WTC11 (cell line): ENCODE data around the gene GJA8.

ENCODE experiments used
- CTCF ChIP-seq: fragments of 200-600 bp; IDR thresholded peaks from 2 replicates; pipeline ENCODE4 v1.8.0; 2022; ENCODE audit warnings: antibody characterized with exemption
- JAZF1 ChIP-seq: fragments of 250-450 bp; sonication (Bioruptor Pico); IDR thresholded peaks from 2 replicates; pipeline ENCODE4 v1.9.0; 2021; ENCODE audit warnings: moderate library complexity, mild to moderate bottlenecking, inconsistent platforms
- SP1 ChIP-seq: sonication (generic); formaldehyde crosslinking; conservative IDR thresholded peaks from 2 replicates; pipeline ENCODE4 v1.8.1; 2022; ENCODE audit warnings: missing genetic modification reagents
- STAT6 ChIP-seq: sonication (generic); formaldehyde crosslinking; conservative IDR thresholded peaks from 2 replicates; pipeline ENCODE4 v1.8.1; 2023; ENCODE audit warnings: mild to moderate bottlenecking, low read depth, missing genetic modification reagents, moderate library complexity
- ZSCAN18 ChIP-seq: fragments of 250-450 bp; sonication (Bioruptor Pico); IDR thresholded peaks from 2 replicates; pipeline ENCODE4 v2.1.2; 2022; ENCODE audit warnings: mild to moderate bottlenecking, moderate library complexity
- TF ChIP-seq, protein P1 (sequence below): sonication (generic); formaldehyde crosslinking; IDR thresholded peaks from 2 replicates; pipeline ENCODE4 v1.8.0; 2022; ENCODE audit warnings: mild to moderate bottlenecking, missing genetic modification reagents
- TF ChIP-seq, protein P2 (sequence below): sonication (generic); formaldehyde crosslinking; IDR thresholded peaks from 2 replicates; pipeline ENCODE4 v1.8.1; 2023; ENCODE audit warnings: mild to moderate bottlenecking, missing genetic modification reagents, borderline replicate concordance

- TF ChIP-seq CTCF (no peak), STAT6 (CRISPR knock-in tag) (no peak), JAZF1 (CRISPR knock-in tag) (no peak), SP1 (CRISPR knock-in tag) (no peak), ZSCAN18 (CRISPR knock-in tag) (no peak)
- TF ChIP-seq, protein P1, sequence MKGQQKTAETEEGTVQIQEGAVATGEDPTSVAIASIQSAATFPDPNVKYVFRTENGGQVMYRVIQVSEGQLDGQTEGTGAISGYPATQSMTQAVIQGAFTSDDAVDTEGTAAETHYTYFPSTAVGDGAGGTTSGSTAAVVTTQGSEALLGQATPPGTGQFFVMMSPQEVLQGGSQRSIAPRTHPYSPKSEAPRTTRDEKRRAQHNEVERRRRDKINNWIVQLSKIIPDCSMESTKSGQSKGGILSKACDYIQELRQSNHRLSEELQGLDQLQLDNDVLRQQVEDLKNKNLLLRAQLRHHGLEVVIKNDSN (CRISPR knock-in tag): no peak
- TF ChIP-seq, protein P2, sequence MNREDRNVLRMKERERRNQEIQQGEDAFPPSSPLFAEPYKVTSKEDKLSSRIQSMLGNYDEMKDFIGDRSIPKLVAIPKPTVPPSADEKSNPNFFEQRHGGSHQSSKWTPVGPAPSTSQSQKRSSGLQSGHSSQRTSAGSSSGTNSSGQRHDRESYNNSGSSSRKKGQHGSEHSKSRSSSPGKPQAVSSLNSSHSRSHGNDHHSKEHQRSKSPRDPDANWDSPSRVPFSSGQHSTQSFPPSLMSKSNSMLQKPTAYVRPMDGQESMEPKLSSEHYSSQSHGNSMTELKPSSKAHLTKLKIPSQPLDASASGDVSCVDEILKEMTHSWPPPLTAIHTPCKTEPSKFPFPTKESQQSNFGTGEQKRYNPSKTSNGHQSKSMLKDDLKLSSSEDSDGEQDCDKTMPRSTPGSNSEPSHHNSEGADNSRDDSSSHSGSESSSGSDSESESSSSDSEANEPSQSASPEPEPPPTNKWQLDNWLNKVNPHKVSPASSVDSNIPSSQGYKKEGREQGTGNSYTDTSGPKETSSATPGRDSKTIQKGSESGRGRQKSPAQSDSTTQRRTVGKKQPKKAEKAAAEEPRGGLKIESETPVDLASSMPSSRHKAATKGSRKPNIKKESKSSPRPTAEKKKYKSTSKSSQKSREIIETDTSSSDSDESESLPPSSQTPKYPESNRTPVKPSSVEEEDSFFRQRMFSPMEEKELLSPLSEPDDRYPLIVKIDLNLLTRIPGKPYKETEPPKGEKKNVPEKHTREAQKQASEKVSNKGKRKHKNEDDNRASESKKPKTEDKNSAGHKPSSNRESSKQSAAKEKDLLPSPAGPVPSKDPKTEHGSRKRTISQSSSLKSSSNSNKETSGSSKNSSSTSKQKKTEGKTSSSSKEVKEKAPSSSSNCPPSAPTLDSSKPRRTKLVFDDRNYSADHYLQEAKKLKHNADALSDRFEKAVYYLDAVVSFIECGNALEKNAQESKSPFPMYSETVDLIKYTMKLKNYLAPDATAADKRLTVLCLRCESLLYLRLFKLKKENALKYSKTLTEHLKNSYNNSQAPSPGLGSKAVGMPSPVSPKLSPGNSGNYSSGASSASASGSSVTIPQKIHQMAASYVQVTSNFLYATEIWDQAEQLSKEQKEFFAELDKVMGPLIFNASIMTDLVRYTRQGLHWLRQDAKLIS: no peak
Measured at GRCh38 chr1:147895123-147895522, 7.5 kb upstream of the GJA8 start.
